GM19099 (cell line): ENCODE measurements around the gene AVL9.

Experiments
- POLR2A ChIP-seq: IDR thresholded peaks from 3 replicates; pipeline ENCODE4 v1.6.1; 2011; ENCODE audit warnings: low read depth; ENCODE audit not compliant: insufficient read length; ENCODE audit errors: extremely low read depth

AVL9 gene

DNA sequence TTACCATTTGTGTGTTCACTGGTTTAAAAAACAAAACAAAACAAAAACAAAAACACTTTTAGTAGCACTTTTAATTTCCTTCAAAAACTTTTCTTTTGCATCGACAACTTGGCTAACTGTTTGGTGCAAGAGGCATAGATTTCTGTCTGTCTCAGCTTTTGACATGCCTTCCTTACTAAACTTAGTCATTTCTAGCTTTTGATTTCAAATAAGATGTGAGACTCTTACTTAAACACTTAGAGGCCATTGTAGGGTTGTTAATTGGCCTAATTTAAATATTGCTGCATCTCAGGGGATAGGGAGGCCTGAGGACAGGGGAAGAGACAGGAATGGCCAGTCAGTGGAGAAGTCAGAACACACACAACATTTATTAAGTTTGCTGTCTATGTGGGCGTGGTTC lies 66.3 kb downstream of the AVL9 start:
- no peak for TF ChIP-seq POLR2A

DNA sequence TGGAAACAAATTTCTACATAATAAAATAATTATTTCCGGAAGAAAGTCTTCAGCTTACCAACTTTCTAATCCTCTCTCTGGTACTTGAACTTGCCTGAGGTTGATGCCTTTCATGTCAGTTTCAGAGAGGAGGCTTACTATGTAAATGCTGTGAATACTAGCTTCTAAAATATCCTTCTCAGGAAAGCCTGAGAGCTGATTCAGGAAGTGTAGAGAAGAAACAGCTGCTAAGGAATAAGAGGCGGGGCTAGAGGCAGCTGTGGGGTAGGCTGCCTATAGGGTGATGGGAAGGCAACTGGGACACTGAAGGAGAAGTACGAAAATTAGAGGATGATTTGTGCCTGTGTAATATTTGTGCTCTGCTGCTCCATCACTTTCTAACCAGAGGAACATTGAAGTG lies 69.3 kb downstream of the AVL9 start:
- no peak for TF ChIP-seq POLR2A

DNA sequence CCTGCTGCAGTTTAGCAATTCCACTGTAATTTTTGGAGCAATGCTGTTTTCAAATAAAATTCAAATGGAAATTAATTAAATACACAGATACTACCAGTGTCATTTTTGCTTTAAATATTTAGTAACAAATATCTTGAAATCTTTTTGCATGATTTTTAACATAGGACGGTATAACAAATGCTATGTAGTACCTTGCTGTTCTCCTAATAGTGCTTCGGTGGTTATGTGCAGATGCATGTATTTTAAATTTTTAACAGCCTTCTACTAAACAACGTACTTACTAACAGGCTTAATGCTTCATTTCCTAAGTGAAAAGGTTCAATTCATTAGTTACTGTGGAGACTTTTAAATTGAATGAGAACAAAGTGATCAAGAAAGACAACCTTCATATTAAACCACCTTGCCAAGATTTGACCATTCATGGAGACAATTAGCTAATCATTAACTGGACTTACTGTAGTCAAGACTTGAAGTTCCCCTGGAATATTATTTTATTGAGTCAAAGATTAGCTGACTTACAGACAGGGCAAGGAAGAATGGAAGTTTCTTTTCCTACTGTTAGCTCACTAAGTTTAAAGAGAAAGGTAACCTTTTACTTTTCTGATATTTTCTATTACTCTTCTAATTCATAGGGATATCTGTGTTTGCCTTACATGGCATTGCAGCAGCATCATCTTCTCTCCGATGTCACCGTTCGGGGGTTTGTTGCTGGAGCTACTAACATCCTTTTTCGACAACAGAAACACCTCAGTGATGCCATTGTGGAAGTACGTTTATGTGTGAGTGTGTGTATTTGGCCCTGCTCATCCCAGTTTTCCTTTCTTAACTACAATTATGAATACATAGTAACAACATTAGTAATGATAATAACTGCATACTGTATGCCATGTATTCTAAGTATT lies 74.3 kb downstream of the AVL9 start:
- no peak for TF ChIP-seq POLR2A

DNA sequence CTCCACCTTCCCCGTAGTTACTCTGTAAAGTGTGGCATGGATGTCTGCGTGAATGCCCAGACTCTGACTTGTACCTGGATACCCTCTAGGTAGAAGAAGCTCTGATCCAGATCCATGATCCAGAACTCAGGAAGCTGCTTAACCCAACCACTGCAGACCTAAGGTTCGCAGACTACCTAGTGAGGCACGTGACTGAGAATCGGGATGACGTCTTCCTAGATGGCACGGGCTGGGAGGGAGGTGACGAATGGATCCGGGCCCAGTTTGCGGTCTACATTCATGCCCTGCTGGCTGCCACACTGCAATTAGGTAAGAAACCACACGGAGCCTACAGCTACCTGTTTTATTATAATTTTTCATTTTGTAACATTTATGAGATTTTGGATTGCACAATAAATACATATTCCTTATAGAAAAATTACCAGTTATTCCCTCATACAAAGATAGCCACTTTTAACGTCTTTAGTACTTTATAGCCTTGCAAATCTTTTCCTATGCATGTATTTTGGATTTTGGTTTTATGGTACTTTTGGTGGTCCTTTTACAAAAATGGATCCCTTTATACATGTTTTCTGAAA lies 77.9 kb downstream of the AVL9 start:
- TF ChIP-seq POLR2A, result no peak

DNA sequence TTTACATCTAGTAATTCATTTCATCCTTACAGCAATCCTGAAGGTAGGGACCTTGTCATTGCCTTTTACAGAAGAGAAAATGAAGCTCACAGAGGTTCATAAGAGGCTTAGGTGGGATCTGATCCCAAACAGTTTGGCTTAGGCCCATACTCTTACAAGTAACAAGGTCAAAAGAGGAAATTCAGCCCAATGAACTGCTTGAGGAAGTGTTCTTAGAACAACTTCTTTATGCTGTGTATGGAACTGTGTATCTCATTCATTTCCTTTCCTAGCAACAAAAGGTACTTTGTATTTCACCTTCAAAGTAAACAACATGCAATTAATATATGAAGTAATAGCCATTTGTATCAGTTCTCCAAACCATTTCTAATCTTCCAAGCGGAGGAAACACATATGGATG lies 79.3 kb downstream of the AVL9 start:
- no peak for TF ChIP-seq POLR2A

DNA sequence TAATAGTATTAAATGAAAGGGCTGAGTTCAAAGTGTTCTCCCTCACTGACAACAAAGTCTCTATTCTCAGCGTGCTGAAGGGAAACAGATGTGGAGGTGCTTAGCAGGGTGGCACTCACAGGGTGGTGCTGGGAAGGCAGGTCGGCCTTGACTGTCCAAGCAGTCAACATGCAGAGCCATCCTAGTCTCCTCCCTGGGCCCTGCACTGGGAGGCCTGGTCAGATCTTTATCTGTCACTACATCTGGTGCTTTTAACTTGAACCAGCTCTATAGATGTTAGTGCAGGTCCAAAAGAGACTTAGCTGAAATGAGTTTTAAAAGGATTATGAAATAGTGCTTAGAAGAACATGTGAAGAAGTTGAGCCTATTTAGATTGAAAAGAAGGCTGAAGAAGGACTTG lies 82.1 kb downstream of the AVL9 start:
- TF ChIP-seq POLR2A, result no peak

DNA sequence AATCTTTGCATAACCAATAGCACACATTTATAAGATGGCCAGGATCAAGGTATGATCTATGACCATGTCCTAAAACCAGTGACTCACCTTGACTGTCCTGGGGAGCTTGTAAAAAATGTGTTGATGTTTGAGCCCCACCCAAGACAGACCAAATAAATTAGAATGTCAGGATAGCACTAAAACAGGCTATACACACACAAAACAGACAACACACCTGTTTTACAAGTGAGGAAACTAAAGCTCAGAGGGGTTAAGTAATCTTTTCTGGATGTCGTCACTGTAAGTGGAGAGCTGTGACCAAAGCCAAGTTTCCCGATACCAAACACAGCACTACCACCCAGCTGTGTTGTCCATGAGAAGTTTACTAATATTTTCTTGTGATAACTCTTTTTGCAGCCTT lies 84.5 kb downstream of the AVL9 start:
- no peak for TF ChIP-seq POLR2A

DNA sequence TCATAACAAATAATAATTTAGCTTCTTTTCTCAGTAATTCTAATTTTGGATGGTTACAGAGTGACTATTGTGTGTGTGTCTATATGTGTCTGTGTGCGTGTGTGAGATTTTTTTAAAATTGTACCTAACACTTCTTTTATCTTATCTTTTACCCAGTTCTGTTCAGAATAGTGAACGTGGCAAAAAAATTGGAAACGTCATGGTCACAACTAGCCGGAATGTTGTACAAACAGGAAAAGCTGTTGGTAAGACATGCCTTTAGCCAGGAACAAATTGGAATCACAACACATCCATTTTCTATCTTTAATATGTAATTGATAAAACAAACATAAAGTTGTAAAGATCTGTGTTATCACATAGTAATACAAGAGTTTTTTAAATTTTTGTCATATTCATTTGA lies 85.4 kb downstream of the AVL9 start:
- TF ChIP-seq POLR2A, result no peak

DNA sequence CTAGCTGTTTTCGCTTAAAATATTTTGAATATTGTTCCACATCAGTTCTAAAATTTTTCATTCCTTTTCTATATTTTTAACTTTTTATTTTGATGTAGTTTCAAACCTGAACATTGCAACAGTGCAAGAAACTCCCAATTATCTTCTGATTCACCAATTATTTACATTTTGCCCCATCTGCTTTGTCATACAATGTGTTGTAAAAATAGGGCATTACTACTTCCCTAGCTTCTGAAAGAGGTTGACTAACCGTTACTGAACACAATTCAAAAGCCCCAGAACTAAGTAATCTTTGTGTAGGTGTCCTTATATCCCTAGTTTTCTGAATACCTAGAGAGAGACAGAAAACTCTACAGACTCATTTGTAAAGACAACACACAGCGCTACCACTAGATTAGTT lies 86.7 kb downstream of the AVL9 start:
- TF ChIP-seq POLR2A, result no peak

DNA sequence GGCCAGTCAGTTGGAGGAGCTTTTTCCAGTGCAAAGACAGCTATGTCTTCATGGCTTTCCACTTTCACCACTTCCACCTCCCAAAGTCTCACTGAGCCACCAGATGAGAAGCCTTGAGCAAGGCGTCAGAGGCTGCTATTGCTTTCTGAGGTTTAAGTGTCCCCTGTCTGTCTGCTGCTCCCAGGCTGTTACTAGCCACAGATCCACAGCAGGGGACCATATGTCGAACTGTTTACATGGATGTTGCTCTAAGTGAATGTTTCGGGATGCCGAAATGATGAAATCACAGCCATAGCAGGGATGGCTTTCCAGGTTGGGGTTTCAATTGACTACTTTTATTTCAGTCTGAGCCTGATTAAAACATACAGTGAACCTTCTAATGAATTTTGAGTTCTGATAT lies 88.5 kb downstream of the AVL9 start:
- TF ChIP-seq POLR2A, result no peak

DNA sequence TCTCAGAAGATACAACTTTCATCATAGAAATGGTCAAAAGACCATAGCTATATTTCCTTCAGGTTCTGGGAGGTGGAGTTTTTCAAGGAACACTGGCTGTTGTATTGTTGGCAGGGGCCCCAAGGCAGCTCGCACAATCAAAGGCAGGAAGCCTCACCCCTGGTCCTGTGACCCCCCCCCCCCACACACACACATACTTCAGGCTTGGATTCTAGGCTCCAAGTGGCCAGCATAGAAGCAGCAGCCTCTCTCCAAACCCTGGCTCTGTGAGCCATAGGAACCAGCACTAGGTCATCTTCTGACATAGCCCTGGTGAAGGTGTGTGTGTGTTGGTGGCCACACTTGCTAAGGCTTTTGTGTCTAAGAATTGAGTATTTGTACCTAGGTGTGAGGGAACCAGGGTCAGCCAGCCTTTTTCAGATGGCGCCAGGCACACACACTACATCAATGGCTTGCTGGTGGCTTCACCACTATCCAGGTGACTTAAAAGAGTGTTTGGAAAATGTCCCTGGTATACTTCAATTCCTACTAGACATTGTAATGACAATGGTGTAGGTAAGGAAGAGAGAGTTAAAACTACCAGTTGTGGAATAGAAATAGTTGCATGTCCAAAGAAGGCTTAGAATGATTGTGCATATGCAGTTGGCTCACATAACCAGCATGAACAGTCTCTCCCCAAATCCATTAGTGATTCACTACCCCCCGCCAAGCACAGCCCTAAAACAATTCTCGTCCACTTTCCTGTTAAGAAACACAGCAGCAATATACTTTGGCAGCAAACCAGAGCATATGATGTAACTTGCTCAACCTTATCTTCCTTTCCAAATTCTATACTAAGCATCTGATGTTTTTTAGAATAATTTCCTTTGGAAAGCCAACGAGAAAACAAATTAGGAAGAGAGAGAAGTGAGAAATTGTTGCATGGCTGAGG lies 91.3 kb downstream of the AVL9 start:
- no peak for TF ChIP-seq POLR2A

DNA sequence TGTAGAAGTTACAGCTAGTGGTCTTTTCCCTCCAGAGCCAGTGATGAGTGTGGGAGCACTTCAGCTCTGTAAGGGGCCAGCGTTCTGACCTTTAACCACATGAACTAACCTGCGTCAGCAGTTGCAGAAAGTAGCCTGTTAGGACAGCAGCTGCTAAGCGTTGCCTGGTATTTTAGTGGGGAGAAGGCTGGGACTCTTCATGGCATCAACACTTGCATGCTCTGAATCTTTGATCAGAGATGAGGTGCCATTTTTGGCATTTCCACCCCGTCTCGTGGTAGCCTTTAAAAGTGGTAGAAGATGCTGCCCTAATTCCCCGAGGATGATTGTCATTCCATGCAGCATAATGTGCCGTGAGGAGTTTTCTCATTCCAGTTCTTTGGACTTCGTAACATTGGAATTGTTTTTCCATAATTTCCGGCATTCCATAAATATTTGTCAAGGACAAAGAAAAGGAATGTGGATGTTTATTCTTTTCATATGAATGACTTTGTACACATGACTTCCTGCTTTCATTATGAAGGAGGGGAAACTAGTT lies 92.2 kb downstream of the AVL9 start:
- TF ChIP-seq POLR2A, result no peak

DNA sequence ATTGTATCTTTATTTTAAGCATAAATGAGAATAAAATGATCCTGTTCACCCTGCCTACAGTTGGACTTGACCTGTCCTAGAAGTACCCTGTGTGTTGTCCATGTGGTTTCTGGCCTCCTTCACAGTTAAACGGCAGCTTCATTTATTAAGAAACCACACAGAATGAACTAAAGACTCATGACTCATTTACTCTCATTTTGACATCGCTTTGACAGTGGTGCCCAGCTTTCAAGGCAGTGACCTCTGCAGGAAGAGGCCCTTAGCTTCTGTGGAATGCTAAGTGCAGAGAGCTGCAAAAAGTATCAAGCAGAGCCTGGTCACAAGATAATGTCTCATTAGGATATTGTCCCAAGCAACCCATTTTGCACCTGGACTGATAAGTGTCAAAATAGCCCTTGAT lies 93.4 kb downstream of the AVL9 start:
- TF ChIP-seq POLR2A, result no peak

DNA sequence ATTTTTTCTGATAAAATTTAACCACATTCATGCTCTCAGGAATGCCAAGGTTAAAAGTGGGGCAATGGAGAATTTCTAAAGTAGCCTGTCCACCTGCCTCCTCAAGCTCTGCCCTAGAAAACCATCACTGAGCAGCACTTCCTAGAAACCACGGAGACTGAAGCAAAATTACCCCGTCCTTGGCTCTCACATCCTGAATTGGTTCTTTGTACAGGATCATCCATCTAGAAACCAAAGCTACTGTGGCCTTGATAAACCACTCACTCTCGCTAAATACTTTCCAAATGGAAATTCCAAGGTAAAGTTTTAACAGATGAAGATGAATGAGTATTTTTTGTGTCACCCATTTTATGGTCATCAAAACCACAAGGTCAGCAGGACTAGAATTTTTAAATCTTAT lies 96.6 kb downstream of the AVL9 start:
- no peak for TF ChIP-seq POLR2A

DNA sequence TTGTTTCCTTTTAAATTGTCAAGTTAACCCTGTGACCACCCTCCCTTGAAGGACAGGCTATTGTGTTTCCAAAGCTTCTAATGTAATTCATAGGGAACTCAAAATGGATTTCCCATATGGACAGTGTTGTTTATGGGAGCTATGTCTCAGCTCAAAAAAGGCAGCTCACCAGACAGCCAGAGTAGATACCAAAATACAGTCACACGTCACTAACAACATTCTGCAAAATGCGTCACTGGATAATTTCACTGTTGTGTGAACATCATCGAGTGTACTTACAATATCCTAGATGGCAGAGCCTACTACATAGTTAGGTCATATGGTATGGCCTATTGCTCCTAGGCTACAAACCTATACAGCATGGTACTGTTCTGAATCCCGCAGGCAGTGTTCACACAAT lies 97.4 kb downstream of the AVL9 start:
- TF ChIP-seq POLR2A, result no peak

DNA sequence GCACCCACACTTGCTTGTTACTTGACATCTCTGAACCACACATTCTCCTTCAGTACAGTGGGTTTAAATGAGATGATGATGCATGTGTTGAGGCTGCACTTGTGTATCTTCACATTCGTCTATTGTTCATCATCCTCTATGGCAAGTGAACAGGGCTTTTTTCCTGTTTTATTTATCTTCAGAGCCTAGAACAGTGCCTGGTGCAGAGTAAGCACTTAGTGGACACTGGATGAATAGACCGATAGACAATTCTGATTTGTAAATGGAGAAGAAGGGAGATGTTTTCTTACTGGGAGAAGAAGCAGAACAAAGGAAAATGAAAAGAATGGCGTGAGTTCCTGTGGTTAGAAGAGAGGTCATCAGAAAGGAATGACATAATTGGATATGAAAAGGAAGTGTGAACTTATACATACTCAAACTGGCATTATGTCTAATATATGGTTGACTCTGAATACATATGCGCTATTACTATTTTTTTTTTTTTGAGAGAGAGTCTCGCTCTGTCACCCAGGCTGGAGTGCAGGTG lies 99.7 kb downstream of the AVL9 start:
- TF ChIP-seq POLR2A, result no peak

DNA sequence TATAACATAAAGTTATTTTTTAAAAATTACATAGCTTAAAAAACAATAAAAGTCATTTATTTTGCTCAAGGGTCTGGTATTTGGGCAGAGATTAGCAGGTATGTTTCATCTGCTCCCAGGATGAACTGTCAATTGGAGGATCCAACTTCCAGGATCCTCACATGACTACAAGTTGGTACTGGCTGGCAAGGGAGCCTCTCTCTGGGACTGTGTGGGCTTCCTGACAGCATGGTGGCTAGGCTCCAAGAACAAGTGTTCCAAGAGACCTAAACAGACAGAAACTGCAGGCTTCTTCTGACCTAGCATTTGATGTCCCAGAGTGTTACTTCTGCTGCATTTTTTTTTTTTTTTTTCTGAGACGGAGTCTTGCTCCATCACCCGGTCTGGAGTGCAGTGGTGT lies 107.2 kb downstream of the AVL9 start:
- TF ChIP-seq POLR2A, result no peak
